Umbilical cord (tissue), 2 donors: ENCODE results near the gene POLR2F. TPM values are rescaled to one million over a fixed set of nuclear protein-coding genes. Genes with fewer than 3 reads are reported as not detected.

Source experiments
- DNase-seq: peaks from one replicate; pipeline ENCODE4 v3.0.0-alpha.2; 2015; ENCODE audit warnings: low spot score
- total RNA-seq: library from RNA; depleted of rRNA; stranded (reverse); fragments of >200 nt; gene quantifications from one replicate; pipeline ENCODE4 v1.2.3, GENCODE V29; 2014; ENCODE audit warnings: low replicate concordance; ENCODE audit not compliant: insufficient read depth

POLR2F gene
- total RNA-seq, 1 donor from 2014 or later = 31.1 TPM

- DNase-seq = no peak
These were observed 52.4 kb downstream of the POLR2F start for GRCh38 chr22:38005943-38006342.

- no peak for DNase-seq
These were observed 53.4 kb downstream of the POLR2F start for GRCh38 chr22:38006906-38007305.

DNA sequence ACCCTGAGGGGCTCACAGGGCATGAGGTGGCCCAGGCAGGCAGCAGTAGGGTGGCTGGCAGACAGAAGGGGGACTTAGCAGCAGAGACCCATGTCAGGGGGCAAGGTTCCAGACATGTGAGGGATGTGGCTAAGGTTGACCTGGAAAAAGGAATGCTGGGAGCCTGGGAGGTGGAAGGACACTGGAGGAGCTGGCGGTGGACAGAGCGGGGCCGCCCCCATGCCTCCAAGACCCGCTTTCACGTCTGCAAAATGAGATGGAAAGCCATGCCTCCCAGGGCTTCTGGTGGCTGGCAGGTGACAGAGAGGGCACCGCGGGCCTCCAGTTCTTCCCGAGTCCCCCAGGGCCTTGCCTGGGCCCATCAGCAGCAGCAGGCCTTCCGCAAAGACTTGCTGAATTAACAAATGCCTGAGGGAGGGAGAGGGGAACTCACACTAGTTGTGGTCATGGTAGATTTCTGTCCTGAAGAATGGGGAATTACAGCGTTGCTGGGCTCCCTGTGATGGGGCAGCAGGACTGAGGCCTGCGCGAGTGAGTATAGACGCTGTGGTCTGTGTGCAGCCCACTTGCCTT is 53.9 kb downstream of the POLR2F start:
- DNase-seq = no peak

GRCh38 chr22:38009000-38009806 is 55.7 kb downstream of the POLR2F start:
- DNase-seq = no peak

DNA sequence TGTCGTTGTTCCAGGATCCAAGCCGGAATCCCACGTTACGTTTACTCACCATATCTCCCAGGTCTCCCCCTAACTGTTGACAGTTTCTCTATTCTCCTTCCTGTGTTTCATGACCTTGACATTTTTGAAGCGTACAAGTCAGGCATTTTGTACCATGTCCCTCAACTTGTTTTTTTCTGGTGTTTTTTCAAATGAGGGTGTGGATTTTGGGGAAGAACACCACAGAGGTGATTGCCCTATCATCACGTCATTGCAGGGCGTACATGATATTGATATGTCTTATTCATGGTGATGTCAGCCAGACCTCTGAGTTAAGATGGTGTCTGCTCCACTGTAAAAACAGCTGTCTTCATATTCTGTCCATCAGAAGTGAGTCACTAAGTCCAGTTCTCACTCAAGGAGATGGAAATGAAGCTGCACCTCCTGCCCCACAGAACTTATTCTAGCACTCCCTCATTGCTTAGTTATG is 59.1 kb downstream of the POLR2F start:
- DNase-seq = no peak

DNA sequence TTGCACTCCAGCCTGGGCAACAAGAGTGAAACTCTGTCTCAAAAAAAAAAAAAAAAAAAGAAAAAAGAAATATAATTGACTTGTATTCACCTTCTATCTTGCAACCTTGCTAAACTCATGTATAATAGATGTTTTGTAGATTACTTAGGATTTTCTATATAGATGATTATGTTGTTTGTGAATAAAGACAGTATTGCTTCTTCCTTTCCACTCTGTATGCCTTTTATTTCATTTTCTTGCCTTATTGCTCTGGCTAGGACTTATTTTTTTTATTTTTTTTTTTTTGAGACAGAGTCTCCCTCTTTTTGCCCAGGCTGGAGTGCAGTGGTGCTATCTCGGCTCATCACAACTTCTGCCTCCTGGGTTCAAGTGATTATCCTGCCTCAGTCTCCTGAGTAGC is 60.6 kb downstream of the POLR2F start:
- no peak for DNase-seq

DNA sequence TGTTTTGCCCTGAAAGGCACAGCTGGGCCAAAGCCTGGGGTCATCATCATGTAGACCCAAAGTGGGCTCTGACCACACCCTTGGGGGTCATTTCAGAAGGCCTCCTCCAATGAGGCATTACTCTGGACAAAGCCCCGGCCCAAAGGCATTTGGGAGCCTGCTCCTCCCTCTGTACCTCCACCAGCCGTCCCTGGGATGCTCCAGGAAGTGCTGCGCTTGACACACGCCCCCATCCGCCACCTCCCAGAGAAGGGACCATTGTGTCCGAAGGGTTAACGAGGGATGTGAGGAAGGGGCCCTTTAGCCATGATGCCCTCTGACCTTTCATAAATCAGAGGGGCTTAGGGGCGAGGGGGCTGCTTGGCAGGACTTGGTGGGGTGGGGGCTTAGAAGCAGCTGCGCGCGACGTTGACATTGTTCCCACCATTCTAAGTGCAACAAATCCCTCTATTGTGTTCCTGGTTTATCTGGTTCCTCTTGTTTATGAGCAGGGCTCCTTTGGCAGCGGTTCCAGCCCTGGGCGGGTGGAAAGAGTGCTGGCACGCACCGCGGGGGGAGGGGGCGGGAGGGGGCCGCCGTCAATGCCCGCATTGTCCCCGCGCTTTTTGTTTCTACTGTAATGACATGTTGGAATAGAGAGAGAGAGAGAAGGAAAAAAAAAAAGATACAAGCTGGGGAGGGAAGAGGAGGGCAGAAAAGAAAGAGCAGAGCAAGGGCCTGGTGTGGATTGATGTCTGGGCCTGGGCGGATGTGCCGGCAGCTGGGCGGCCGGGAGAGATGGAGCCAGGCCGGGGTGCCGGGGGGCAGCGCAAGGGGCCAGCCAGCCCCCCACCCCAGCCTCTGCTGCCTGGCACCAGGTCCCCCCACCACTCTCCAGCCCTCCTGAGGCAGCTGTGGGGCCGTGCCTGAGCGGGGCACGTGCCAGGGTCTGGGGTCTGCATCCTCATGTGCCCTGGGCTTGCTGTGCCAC is 63.0 kb downstream of the POLR2F start:
- DNase-seq = peak; percentile 35

DNA sequence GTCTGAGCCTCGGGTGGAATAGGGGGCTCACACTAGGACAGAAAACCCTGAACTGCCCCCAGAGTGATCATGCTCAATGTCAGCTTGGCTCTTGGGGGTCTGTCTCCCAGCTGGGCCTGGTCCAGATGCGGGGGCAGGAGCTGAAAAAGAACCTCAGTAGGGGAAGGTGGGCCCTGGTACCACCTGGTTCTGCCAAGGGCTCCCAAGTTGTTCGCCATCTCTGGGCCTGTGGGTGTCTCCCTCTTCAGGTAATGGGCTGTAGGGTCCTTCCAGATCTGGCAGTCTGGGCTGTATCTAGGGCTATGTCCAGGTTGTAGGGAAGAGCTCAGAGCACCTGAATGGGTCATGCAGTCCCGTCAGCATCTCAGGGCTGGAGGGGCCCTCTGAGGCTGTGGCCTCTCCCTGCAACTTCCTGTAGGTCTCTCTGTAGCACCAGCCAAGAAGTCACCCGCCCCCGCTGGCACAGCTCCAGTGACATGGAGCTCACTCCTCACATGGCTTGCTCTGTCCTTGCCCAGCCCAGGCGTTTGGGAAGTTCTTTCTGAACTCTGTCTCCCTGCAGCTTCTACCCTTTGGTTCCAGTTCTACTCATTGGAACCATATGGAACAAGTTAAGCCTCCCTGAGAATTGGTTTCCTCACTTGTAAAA is 63.9 kb downstream of the POLR2F start:
- DNase-seq = peak; percentile 73

DNA sequence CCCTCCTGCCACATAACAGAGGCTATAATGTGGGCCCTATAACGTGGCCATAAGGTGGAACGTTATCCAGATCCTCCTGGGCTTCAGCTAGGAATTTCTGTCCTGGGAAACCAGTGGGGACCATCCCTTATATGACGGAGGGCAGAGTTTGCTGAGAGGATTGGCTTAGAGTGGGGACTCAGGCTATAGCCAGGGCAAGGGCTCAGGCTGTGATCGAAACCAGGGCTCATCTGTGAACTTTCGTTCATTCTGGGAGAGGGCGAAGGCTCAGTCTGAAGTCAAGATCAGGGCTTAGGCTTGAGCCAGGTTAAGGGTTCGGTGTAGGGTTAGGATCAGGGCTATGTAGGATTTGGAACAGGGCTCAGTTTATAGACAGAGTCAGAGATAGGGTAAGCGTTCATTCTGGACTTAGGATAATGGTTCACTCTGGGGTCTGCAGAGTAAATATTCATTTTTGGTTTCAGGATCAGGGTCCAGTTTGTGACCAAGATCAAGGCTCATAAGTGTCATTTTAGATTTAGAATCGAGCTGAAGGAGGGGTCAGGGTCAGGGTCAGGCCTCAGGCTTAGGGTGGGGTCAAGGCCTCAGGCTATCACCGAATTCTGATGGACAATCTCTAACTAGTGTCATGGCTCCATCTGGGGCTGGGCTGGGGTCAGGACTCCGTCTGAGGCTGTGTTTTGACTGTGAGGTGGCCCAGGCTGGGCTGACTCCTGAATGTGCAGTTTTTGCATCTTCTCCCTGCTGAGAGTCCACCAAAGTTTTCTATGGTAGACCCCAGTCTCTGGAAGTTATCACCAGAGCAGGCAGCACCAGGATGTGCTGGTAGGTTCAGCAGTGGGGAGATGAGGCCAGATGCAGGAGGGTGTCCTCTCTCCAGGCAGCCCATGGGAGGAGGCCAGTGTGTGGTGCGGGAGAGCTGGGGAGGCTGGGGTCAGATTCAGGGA is 64.7 kb downstream of the POLR2F start:
- DNase-seq = no peak

Other genes with a start within 250 kb of the POLR2F start
- 22.4 TPM for gene GCAT, start 145.8 kb upstream of the POLR2F start, total RNA-seq
- not detected for gene GALR3, start 130.3 kb upstream of the POLR2F start, total RNA-seq
- 52.7 TPM for gene ANKRD54, start 109.4 kb upstream of the POLR2F start, total RNA-seq
- 268 TPM for gene EIF3L, start 104.3 kb upstream of the POLR2F start, total RNA-seq
- 85.0 TPM for gene MICALL1, start 47.4 kb upstream of the POLR2F start, total RNA-seq
- gene C22orf23, start 98 bp upstream of the POLR2F start, total RNA-seq = not detected
- gene SOX10, start 30.9 kb downstream of the POLR2F start, total RNA-seq = 1.7 TPM
- gene PICK1, start 103.7 kb downstream of the POLR2F start, total RNA-seq = 5.5 TPM
- not detected for gene SLC16A8, start 130.5 kb downstream of the POLR2F start, total RNA-seq
- gene BAIAP2L2, start 157.0 kb downstream of the POLR2F start, total RNA-seq = not detected
- gene PLA2G6, start 228.1 kb downstream of the POLR2F start, total RNA-seq = 22.1 TPM
- gene MAFF, start 248.3 kb downstream of the POLR2F start, total RNA-seq = 31.3 TPM